ENCODE results near the gene ATP8B4.

The ATP8B4 gene

DNA sequence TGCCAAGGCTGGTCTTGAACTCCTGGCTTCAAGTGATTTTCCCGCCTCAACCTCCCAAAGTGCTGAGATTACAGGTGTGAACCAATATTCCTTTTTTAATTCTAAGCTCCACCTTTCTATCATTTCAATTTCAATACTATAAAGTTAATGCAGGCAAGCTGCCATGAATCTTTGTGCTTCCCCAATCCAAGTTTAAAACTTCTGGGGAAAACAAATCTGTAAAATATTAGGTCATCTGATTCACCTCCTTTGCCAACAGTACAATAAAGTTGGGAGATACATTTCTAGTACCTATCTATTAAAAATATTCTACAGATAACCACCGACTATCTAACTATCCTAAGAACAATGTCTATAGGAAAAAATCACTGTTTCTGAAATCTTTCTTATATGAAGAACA lies 102.1 kb downstream of the ATP8B4 start:
- TF ChIP-seq, protein P1, sequence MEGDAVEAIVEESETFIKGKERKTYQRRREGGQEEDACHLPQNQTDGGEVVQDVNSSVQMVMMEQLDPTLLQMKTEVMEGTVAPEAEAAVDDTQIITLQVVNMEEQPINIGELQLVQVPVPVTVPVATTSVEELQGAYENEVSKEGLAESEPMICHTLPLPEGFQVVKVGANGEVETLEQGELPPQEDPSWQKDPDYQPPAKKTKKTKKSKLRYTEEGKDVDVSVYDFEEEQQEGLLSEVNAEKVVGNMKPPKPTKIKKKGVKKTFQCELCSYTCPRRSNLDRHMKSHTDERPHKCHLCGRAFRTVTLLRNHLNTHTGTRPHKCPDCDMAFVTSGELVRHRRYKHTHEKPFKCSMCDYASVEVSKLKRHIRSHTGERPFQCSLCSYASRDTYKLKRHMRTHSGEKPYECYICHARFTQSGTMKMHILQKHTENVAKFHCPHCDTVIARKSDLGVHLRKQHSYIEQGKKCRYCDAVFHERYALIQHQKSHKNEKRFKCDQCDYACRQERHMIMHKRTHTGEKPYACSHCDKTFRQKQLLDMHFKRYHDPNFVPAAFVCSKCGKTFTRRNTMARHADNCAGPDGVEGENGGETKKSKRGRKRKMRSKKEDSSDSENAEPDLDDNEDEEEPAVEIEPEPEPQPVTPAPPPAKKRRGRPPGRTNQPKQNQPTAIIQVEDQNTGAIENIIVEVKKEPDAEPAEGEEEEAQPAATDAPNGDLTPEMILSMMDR (IDR thresholded peaks at IDR 0.05; ENCODE audit: low read depth, low read length), result no peak
- no peak for DNase-seq (ENCODE audit: extremely low read depth, low read depth)

DNA sequence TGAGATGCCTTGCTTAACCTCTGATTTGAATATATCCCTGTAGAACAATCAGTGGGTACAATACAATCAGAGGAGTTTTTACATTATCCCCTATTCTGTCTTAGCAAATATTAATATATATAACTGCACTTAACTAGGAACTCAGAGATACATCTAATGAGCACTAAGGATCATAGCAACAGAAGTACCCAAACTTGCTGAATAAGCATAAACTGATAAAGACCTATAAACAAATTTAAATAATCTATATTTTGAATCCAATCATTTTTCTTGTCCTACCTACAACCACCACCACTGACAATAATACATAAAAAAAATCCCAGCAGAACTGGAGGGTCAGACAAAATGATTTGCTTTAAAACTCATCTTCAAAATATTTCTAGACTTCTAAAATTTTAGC lies 106.2 kb downstream of the ATP8B4 start:
- TF ChIP-seq, protein P1 (IDR thresholded peaks at IDR 0.05; ENCODE audit: low read depth, low read length), result no peak

DNA sequence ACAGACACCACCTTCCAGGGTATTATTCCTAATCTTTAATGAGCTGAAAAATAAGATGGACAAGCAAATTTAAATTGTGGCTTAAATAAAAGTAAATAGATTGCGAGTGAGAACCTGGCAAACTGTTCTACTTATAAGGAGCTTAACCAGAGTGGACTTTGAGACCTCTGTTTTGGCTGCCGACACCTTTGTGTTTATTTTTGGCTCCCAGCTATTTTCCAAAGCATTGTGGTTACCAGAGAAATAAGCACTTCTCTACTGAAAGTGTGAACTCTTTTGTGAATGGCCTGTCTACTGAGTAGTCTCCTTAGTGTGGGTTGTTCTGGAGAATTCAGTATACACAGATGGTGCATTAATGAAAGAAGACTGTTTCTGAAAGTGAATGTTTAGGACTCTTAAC lies 109.4 kb downstream of the ATP8B4 start:
- TF ChIP-seq, protein P1 (IDR thresholded peaks at IDR 0.05; ENCODE audit: low read depth, low read length), result no peak
- no peak for DNase-seq (ENCODE audit: extremely low read depth, low read depth)

More for the DNA sequence above, 106.2 kb downstream of the ATP8B4 start:
- no peak for DNase-seq (ENCODE audit: extremely low read depth, low read depth)

DNA sequence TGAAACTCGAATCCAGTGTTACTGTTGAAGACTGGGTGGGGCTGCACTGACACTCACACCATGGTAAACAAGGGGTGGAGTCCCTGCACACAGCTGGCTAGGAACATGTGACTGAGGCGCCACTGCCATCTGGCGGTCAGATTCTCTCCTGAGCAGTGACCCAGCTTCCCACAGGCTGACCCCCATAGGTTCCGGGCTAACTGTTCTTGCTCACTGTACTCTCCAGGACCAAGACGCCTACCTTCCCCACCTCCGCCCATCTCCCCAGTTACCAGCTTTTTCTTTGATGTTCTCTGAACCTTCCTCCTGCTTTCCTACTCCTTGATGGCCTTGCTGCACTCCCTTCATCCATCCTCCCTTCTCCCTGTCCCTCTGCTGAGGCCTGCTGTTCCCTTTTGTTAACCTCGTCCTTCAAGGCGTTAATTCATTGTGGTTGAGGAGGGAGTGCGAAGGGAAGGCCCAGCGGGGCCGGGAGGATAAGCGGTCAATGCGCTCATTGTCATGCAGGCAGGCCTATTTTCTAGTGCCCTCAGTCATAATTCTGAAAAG lies 115.2 kb downstream of the ATP8B4 start:
- peak; percentile 79 for DNase-seq (ENCODE audit: extremely low read depth, low read depth)
- TF ChIP-seq, protein P1 (IDR thresholded peaks at IDR 0.05; ENCODE audit: low read depth, low read length), result peak; percentile 88

DNA sequence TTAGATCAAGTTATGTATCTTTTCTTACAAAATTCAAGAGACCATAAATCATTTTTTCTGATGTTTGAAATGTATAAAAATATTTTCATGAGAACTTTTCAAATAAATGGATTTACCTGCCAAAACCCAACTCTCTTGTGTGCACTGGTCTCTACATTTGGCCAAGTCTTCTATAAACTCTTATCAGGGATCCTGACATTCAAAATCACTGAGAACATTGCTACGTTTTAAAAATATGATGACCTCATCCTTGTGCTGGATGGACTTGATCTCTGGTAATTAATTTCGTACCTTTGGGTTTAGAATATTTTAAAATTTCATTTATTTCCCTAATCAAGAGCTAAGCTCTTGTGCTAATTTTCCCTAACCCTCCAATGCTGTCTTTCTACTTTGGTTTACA lies 127.4 kb downstream of the ATP8B4 start:
- no peak for DNase-seq (ENCODE audit: extremely low read depth, low read depth)
- TF ChIP-seq, protein P1 (IDR thresholded peaks at IDR 0.05; ENCODE audit: low read depth, low read length), result no peak

DNA sequence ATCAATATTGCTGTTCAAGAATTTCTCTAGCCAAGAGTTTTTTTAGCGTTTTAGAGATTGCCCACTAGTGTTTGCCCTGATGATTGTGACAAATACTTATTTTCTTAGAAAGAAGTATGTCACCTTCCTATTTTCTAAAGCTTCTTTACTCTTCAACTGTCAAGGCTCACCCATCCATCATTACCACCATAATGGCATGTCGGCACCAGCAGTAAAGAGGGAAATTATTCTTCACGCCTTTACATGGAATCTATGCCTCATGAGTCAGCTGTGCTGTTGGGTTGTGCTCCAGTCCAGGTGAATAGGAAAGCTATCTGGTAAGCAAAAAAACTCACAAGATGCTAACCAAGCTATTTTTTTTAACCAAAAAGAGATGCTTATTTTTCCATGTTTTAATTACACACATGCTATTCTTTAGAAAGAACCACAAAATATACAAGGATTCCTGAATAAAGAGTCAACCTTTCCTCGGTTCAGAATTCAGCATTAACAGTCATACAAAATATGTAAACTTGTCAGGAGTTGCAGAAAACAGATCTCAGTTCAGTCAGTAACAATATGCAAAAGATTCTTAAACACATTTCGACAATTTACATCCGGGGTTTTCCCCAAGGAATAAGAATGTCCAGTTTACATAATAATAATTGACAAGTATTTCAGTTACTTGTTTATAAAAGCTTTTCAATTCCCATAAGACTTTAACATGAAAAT lies 128.0 kb downstream of the ATP8B4 start:
- TF ChIP-seq, protein P1 (IDR thresholded peaks at IDR 0.05; ENCODE audit: low read depth, low read length), result no peak
- DNase-seq (ENCODE audit: extremely low read depth, low read depth), result peak; percentile 56

DNA sequence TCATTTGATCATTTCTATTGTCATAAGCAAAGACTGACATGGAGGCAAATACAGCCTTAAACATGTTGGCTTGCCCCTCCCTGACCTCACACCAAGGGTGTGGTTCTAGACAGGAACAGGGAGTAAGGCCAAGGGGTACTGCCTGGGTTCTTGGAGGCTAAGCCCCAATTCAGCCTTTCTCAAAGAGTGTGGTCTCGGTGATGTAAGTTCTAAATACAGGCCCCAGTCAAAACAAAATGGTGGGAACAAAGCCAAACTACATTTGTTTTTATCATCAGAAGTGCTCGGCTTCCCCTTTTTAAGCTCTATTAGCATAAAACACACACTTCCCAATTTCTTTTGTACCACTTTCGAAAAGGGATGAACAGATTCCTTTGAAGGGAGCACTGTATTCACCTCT lies 129.5 kb downstream of the ATP8B4 start:
- TF ChIP-seq, protein P1 (IDR thresholded peaks at IDR 0.05; ENCODE audit: low read depth, low read length), result no peak
- no peak for DNase-seq (ENCODE audit: extremely low read depth, low read depth)
